Neural cell (in vitro differentiated cells): Measurements from ENCODE around the gene ZNF669.

Experiments
- EP300 ChIP-seq: fragments of 450-650 bp; conservative IDR thresholded peaks from 2 replicates; pipeline ENCODE4 v1.6.1; 2014; ENCODE audit warnings: antibody characterized with exemption, mild to moderate bottlenecking, moderate library complexity; ENCODE audit not compliant: poor library complexity, severe bottlenecking
- EZH2 ChIP-seq: fragments of 200-600, 300-800 bp; shearing (Covaris generic), sonication (generic); IDR thresholded peaks from 2 replicates; pipeline ENCODE4 v1.6.1; 2014; ENCODE audit warnings: antibody characterized with exemption, low read length, borderline replicate concordance, mild to moderate bottlenecking; ENCODE audit not compliant: insufficient read depth, poor library complexity, severe bottlenecking
- POLR2AphosphoS5 ChIP-seq: IDR thresholded peaks from 2 replicates; pipeline ENCODE4 v1.6.1; 2012
- RAD21 ChIP-seq: fragments of 450-650 bp; conservative IDR thresholded peaks from 2 replicates; pipeline ENCODE4 v1.6.1; 2014; ENCODE audit warnings: antibody characterized with exemption, mild to moderate bottlenecking, moderate library complexity
- TF ChIP-seq, protein P1 (sequence below): IDR thresholded peaks from 2 replicates; pipeline ENCODE4 v1.6.1; 2012; ENCODE audit warnings: borderline replicate concordance
- TF ChIP-seq, protein P2 (sequence below): fragments of 450-650 bp; IDR thresholded peaks from 2 replicates; pipeline ENCODE4 v1.5.1; 2014; ENCODE audit warnings: antibody characterized with exemption, mild to moderate bottlenecking, moderate library complexity; ENCODE audit not compliant: poor library complexity, severe bottlenecking

DNA sequence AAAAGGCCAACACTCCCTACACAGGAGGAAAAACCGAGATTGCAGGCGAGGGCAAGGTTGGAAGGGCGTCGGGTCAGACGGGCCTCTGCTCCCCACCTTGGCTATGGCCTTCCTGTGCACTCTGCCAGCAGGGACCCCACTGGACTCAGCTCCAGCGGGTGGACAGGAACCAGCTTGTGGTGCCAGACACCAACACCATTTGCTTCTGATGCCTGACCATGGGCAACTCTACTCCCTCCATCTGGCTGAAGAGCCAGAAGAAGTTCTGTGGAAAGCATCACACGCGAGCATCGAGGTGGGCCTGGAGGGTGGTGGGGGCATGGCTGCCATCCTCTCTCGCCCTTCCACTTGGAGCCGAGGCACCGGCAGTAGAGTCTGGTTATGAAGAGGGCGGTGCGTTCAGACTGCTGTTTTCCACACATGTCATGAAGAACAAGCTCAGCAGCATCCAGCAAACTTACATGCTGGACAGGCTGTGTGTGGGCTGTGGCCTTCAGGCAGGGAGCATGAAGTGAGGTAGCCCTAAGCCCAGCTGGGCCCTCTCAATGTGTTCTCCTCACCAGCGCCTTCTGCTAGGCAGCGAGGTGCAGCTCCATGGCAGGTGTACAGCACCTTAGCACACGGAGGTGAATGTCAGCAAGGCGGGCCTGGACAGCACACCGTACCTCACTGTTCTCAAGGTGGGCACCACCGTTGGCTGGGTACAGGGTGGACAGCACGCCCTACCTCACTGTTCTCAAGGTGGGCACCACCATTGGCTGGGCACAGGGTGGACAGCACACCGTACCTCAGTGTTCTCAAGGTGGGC is 15.6 kb upstream of the ZNF669 start:
- no peak for TF ChIP-seq EZH2
- TF ChIP-seq POLR2AphosphoS5: no peak
- TF ChIP-seq EP300: no peak
- TF ChIP-seq, protein P1, sequence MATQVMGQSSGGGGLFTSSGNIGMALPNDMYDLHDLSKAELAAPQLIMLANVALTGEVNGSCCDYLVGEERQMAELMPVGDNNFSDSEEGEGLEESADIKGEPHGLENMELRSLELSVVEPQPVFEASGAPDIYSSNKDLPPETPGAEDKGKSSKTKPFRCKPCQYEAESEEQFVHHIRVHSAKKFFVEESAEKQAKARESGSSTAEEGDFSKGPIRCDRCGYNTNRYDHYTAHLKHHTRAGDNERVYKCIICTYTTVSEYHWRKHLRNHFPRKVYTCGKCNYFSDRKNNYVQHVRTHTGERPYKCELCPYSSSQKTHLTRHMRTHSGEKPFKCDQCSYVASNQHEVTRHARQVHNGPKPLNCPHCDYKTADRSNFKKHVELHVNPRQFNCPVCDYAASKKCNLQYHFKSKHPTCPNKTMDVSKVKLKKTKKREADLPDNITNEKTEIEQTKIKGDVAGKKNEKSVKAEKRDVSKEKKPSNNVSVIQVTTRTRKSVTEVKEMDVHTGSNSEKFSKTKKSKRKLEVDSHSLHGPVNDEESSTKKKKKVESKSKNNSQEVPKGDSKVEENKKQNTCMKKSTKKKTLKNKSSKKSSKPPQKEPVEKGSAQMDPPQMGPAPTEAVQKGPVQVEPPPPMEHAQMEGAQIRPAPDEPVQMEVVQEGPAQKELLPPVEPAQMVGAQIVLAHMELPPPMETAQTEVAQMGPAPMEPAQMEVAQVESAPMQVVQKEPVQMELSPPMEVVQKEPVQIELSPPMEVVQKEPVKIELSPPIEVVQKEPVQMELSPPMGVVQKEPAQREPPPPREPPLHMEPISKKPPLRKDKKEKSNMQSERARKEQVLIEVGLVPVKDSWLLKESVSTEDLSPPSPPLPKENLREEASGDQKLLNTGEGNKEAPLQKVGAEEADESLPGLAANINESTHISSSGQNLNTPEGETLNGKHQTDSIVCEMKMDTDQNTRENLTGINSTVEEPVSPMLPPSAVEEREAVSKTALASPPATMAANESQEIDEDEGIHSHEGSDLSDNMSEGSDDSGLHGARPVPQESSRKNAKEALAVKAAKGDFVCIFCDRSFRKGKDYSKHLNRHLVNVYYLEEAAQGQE: no peak
- TF ChIP-seq, protein P2, sequence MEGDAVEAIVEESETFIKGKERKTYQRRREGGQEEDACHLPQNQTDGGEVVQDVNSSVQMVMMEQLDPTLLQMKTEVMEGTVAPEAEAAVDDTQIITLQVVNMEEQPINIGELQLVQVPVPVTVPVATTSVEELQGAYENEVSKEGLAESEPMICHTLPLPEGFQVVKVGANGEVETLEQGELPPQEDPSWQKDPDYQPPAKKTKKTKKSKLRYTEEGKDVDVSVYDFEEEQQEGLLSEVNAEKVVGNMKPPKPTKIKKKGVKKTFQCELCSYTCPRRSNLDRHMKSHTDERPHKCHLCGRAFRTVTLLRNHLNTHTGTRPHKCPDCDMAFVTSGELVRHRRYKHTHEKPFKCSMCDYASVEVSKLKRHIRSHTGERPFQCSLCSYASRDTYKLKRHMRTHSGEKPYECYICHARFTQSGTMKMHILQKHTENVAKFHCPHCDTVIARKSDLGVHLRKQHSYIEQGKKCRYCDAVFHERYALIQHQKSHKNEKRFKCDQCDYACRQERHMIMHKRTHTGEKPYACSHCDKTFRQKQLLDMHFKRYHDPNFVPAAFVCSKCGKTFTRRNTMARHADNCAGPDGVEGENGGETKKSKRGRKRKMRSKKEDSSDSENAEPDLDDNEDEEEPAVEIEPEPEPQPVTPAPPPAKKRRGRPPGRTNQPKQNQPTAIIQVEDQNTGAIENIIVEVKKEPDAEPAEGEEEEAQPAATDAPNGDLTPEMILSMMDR: no peak
- TF ChIP-seq RAD21: no peak
